IMR-90 (cell line): Measurements from ENCODE around the gene NUDT12. TPM values are rescaled to one million over a fixed set of nuclear protein-coding genes. Genes with fewer than 3 reads are reported as not detected.

Experiments used
- ATAC-seq: fragments of 200-7000 bp; cut with Tn5 transposase; 2 replicates; pipeline ENCODE4 v1.9.1; 2020; ENCODE audit warnings: low read depth, mild to moderate bottlenecking, moderate library complexity
- BruUV-seq: library from RNA; stranded (reverse); fragments of 400-500 nt; replicated peaks from 2 replicates; lab custom pipeline; 2021; lab: Mats Ljungman, UMichigan
- CTCF ChIA-PET: fragments of 300-600 bp; formaldehyde crosslinking; extraction: SDS; loops from one replicate; lab custom pipeline; 2021; ENCODE audit warnings: antibody characterized with exemption; lab: Yijun Ruan, JAX
- POLR2A ChIA-PET: fragments of 300-600 bp; sonication (Branson Sonifier 250); formaldehyde crosslinking; loops from one replicate; lab custom pipeline; 2022; ENCODE audit warnings: antibody characterized with exemption; ENCODE audit not compliant: unreplicated experiment; lab: Charles Lee
- DNase-seq: peaks from one replicate; pipeline ENCODE4 v3.0.0; 2013
- H2AFZ ChIP-seq: replicated peaks from 2 replicates; pipeline ENCODE3; 2013; ENCODE audit warnings: low read length, mild to moderate bottlenecking; ENCODE audit not compliant: poor library complexity
- H2AK5ac ChIP-seq: 2 replicates; pipeline ENCODE4 v1.6.1; 2013; ENCODE audit warnings: low read depth, low read length, inconsistent platforms
- H2AK9ac ChIP-seq: replicated peaks from 2 replicates; pipeline ENCODE3; 2013; ENCODE audit warnings: mild to moderate bottlenecking, low read depth, low read length, moderate library complexity; ENCODE audit not compliant: poor library complexity
- H2BK120ac ChIP-seq: 2 replicates; pipeline ENCODE4 v1.6.1; 2013; ENCODE audit warnings: low read depth, low read length, inconsistent platforms
- H2BK15ac ChIP-seq: 3 replicates; pipeline ENCODE4 v1.6.1; 2013; ENCODE audit warnings: low read depth, low read length, inconsistent platforms
- H2BK20ac ChIP-seq: 2 replicates; pipeline ENCODE4 v1.6.1; 2013; ENCODE audit warnings: low read depth, mild to moderate bottlenecking, inconsistent platforms, low read length, moderate library complexity
- H2BK5ac ChIP-seq: 2 replicates; pipeline ENCODE4 v1.6.1; 2013; ENCODE audit warnings: mild to moderate bottlenecking, low read depth, low read length, inconsistent platforms; ENCODE audit not compliant: poor library complexity, severe bottlenecking
- H3K14ac ChIP-seq: replicated peaks from 2 replicates; pipeline ENCODE4 v1.6.1; 2013; ENCODE audit warnings: low read depth, low read length, inconsistent platforms
- H3K18ac ChIP-seq: 2 replicates; pipeline ENCODE4 v1.6.1; 2013; ENCODE audit warnings: low read depth, low read length, control low read depth
- H3K23ac ChIP-seq: 2 replicates; pipeline ENCODE4 v1.6.1; 2013; ENCODE audit warnings: low read depth, low read length, inconsistent platforms
- H3K27ac ChIP-seq: 2 replicates; pipeline ENCODE4 v1.5.1; 2013; ENCODE audit warnings: mild to moderate bottlenecking, control low read depth, low read length; ENCODE audit not compliant: insufficient read depth
- H3K27me3 ChIP-seq: 2 replicates; pipeline ENCODE4 v1.6.1; 2013; ENCODE audit warnings: low read length; ENCODE audit not compliant: control insufficient read depth, insufficient read depth
- H3K36me3 ChIP-seq: 2 replicates; pipeline ENCODE4 v1.6.1; 2013; ENCODE audit warnings: low read length, mixed read lengths; ENCODE audit not compliant: control insufficient read depth, insufficient read depth
- H3K4ac ChIP-seq: 2 replicates; pipeline ENCODE4 v1.6.1; 2013; ENCODE audit warnings: low read depth, low read length, inconsistent platforms
- H3K4me1 ChIP-seq: 2 replicates; pipeline ENCODE4 v1.6.1; 2013; ENCODE audit warnings: low read length, mixed read lengths; ENCODE audit not compliant: control insufficient read depth, insufficient read depth
- H3K4me2 ChIP-seq: 2 replicates; pipeline ENCODE4 v1.6.1; 2013; ENCODE audit warnings: low read depth, mild to moderate bottlenecking, control low read depth, low read length, moderate library complexity
- H3K4me3 ChIP-seq: 2 replicates; pipeline ENCODE4 v1.5.1; 2013; ENCODE audit warnings: low read depth, mild to moderate bottlenecking, control low read depth, low read length, moderate library complexity; ENCODE audit not compliant: insufficient read depth
- H3K56ac ChIP-seq: 2 replicates; pipeline ENCODE4 v1.6.1; 2013; ENCODE audit warnings: low read length, inconsistent platforms; ENCODE audit not compliant: insufficient read depth; ENCODE audit errors: extremely low read depth
- H3K79me1 ChIP-seq, 2 experiments: 2 replicates each; pipeline ENCODE4 v1.6.1; 2013; ENCODE audit warnings: low read length in 2 of 2, inconsistent platforms in 1 of 2, low read depth in 1 of 2
- H3K9ac ChIP-seq: 2 replicates; pipeline ENCODE4 v1.6.1; 2013; ENCODE audit warnings: low read depth, low read length, control low read depth
- H3K9me1 ChIP-seq: 2 replicates; pipeline ENCODE4 v1.6.1; 2013; ENCODE audit warnings: low read length, inconsistent platforms; ENCODE audit not compliant: insufficient read depth
- H3K9me3 ChIP-seq: 2 replicates; pipeline ENCODE4 v1.6.1; 2013; ENCODE audit warnings: low read length; ENCODE audit not compliant: control insufficient read depth, insufficient read depth
- H4K20me1 ChIP-seq: 2 replicates; pipeline ENCODE4 v1.6.1; 2013; ENCODE audit warnings: low read length, inconsistent platforms; ENCODE audit not compliant: insufficient read depth
- H4K5ac ChIP-seq: 2 replicates; pipeline ENCODE4 v1.6.1; 2013; ENCODE audit warnings: mild to moderate bottlenecking, low read depth, low read length, control low read depth
- H4K8ac ChIP-seq, 2 experiments: 2 replicates each; pipeline ENCODE4 v1.6.1; 2013; ENCODE audit warnings: low read depth in 2 of 2, low read length in 2 of 2, control low read depth in 1 of 2, inconsistent platforms in 1 of 2
- H4K91ac ChIP-seq: 2 replicates; pipeline ENCODE4 v1.6.1; 2013; ENCODE audit warnings: low read depth, low read length, inconsistent platforms; ENCODE audit not compliant: insufficient read depth
- BHLHE40 ChIP-seq: fragments of 150-350 bp; IDR thresholded peaks from 2 replicates; pipeline ENCODE4 v1.6.1; 2016; ENCODE audit warnings: mild to moderate bottlenecking, low read depth, low read length
- CEBPB ChIP-seq: IDR thresholded peaks from 2 replicates; pipeline ENCODE4 v1.6.1; 2012; ENCODE audit warnings: low read depth, low read length, improper control_type of control experiment
- ELK1 ChIP-seq: fragments of 150-350 bp; IDR thresholded peaks from 2 replicates; pipeline ENCODE4 v1.6.1; 2016; ENCODE audit warnings: low read depth, mild to moderate bottlenecking, low read length, moderate library complexity, borderline replicate concordance
- FOS ChIP-seq: fragments of 150-350 bp; IDR thresholded peaks from 2 replicates; pipeline ENCODE4 v1.6.1; 2016; ENCODE audit warnings: low read depth, low read length
- MAFK ChIP-seq: IDR thresholded peaks from 2 replicates; pipeline ENCODE4 v1.6.1; 2012; ENCODE audit warnings: low read depth, low read length, improper control_type of control experiment
- MAZ ChIP-seq: IDR thresholded peaks from 2 replicates; pipeline ENCODE4 v1.6.1; 2012; ENCODE audit warnings: low read depth, mild to moderate bottlenecking, low read length, improper control_type of control experiment, moderate library complexity, borderline replicate concordance
- MXI1 ChIP-seq: IDR thresholded peaks from 2 replicates; pipeline ENCODE4 v1.6.1; 2012; ENCODE audit warnings: low read depth, mild to moderate bottlenecking, low read length, moderate library complexity, borderline replicate concordance
- NFE2L2 ChIP-seq: fragments of 150-350 bp; IDR thresholded peaks from 2 replicates; pipeline ENCODE4 v1.6.1; 2016; ENCODE audit warnings: low read depth, mild to moderate bottlenecking, low read length
- POLR2A ChIP-seq: IDR thresholded peaks from 2 replicates; pipeline ENCODE4 v1.6.1; 2012; ENCODE audit warnings: mild to moderate bottlenecking, low read depth, low read length
- RAD21 ChIP-seq: IDR thresholded peaks from 2 replicates; pipeline ENCODE4 v1.6.1; 2012; ENCODE audit warnings: low read length, improper control_type of control experiment
- RCOR1 ChIP-seq: IDR thresholded peaks from 2 replicates; pipeline ENCODE4 v1.6.1; 2012; ENCODE audit warnings: mild to moderate bottlenecking, low read length, improper control_type of control experiment; ENCODE audit not compliant: insufficient replicate concordance
- RFX5 ChIP-seq: IDR thresholded peaks from 2 replicates; pipeline ENCODE4 v1.8.0; 2012; ENCODE audit warnings: low read depth, mild to moderate bottlenecking, low read length, moderate library complexity
- SMC3 ChIP-seq: fragments of 150-350 bp; IDR thresholded peaks from 2 replicates; pipeline ENCODE4 v1.6.1; 2016; ENCODE audit warnings: low read depth, mild to moderate bottlenecking, antibody characterized with exemption, low read length, moderate library complexity
- USF2 ChIP-seq: fragments of 150-350 bp; IDR thresholded peaks from 2 replicates; pipeline ENCODE4 v1.6.1; 2017; ENCODE audit warnings: mild to moderate bottlenecking, antibody characterized with exemption, low read length, low read depth
- WGBS, 2 experiments: methylation state at CpG; one replicate each; pipeline versions ENCODE4 v1.1.5 to v1.1.7; 2013; ENCODE audit warnings: missing lambda C conversion rate in 2 of 2; ENCODE audit not compliant: insufficient read length in 1 of 2; ENCODE audit errors: extremely low coverage in 2 of 2; 5-methylcytosine and 5-hydroxymethylcytosine counted together
- dilution Hi-C: fragments of 300-500 bp; cut with HindIII; formaldehyde crosslinking; loops from one replicate; pipeline ENCODE4 v1.14.3; 2018; ENCODE audit warnings: low sequenced_read_pairs; ENCODE audit not compliant: unreplicated experiment
- in situ Hi-C: fragments of 300-500 bp; cut with MboI; formaldehyde crosslinking; loops from 3 replicates; pipeline ENCODE4 v1.14.3; 2019; ENCODE audit warnings: low sequenced_read_pairs, inconsistent platforms, mixed read lengths
- intact Hi-C: fragments of 100-400 bp; cut with micrococcal nuclease; formaldehyde crosslinking; loops from 2 replicates; pipeline ENCODE4 v1.10.0; 2022
- polyA plus RNA-seq, 3 experiments: library from polyadenylated mRNA; depleted of rRNA; stranded (reverse); fragments of >200 nt; gene quantifications; 2 replicates each; pipeline ENCODE4 v1.2.3, GENCODE V29; 2012; ENCODE audit warnings: low replicate concordance in 1 of 3
- total RNA-seq: library from RNA; depleted of rRNA; stranded (reverse); fragments of >200 nt; gene quantifications from 2 replicates; pipeline ENCODE4 v1.2.3, GENCODE V29; 2012
- TF ChIP-seq, protein P1 (sequence below): conservative IDR thresholded peaks from 2 replicates; pipeline ENCODE4 v1.5.1; 2012; ENCODE audit warnings: mild to moderate bottlenecking, low read depth, low read length, improper control_type of control experiment

NUDT12 gene
- total and polyA plus RNA-seq, 2 of the 4 experiments (the other 2 are of a cell fraction) = 3.7 to 5.9 TPM

GRCh38 chr5:103573411-103573810 lies 10.8 kb upstream of the NUDT12 start:
- Histone ChIP-seq H2BK15ac (no peak overlapping the region), H2AK5ac (no peak overlapping the region), H3K4ac (no peak overlapping the region), H3K27me3 (peaks cover 2% of the 10 kb centered on the region; the same call in 1 of the 2 replicates), H4K91ac (no peak overlapping the region), H4K20me1 (no peaks in the 10 kb centered on the region), H3K4me1 (no peaks in the 10 kb centered on the region), H3K23ac (no peak overlapping the region), H3K4me2 (no peak overlapping the region), H3K36me3 (no peaks in the 10 kb centered on the region), H3K9me1 (no peaks in the 10 kb centered on the region), H3K56ac (no peak overlapping the region), H2BK120ac (no peak overlapping the region), H3K18ac (no peak overlapping the region), H3K9me3 (no peaks in the 10 kb centered on the region), H3K79me1 (no peaks in the 10 kb centered on the region), H2BK20ac (no peak overlapping the region), H3K14ac (no peak overlapping the region), H3K27ac (no peak overlapping the region), H2AK9ac (no peak overlapping the region), H4K8ac (no peak overlapping the region), H2AFZ (no peak overlapping the region), H2BK5ac (no peak overlapping the region), H4K5ac (no peak overlapping the region), H3K4me3 (no peak overlapping the region), H3K9ac (no peak overlapping the region)
- no peak for ATAC-seq
- in situ Hi-C loops = no loop called here
- intact Hi-C loops = no loop called here
- CTCF ChIA-PET = interaction anchor here (0.6 kb wide), 1 partner anchor 376 kb away, joined by 3 read pairs; no protein-coding TSS in a partner anchor
- WGBS, 2 experiments = no CpG with 5 or more reads among the region's 3 CpGs
- no TSS peak for BruUV-seq
- DNase-seq = no peak
- no peak for TF ChIP-seq POLR2A
- no peak for TF ChIP-seq MAZ
- no peak for TF ChIP-seq CEBPB
- no peak for TF ChIP-seq SMC3
- TF ChIP-seq, protein P1, sequence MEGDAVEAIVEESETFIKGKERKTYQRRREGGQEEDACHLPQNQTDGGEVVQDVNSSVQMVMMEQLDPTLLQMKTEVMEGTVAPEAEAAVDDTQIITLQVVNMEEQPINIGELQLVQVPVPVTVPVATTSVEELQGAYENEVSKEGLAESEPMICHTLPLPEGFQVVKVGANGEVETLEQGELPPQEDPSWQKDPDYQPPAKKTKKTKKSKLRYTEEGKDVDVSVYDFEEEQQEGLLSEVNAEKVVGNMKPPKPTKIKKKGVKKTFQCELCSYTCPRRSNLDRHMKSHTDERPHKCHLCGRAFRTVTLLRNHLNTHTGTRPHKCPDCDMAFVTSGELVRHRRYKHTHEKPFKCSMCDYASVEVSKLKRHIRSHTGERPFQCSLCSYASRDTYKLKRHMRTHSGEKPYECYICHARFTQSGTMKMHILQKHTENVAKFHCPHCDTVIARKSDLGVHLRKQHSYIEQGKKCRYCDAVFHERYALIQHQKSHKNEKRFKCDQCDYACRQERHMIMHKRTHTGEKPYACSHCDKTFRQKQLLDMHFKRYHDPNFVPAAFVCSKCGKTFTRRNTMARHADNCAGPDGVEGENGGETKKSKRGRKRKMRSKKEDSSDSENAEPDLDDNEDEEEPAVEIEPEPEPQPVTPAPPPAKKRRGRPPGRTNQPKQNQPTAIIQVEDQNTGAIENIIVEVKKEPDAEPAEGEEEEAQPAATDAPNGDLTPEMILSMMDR = no peak
- TF ChIP-seq MXI1 = no peak
- TF ChIP-seq ELK1 = no peak
- no peak for TF ChIP-seq USF2
- no peak for TF ChIP-seq BHLHE40
- TF ChIP-seq FOS = no peak
- no peak for TF ChIP-seq RCOR1
- TF ChIP-seq RFX5 = no peak
- TF ChIP-seq NFE2L2 = no peak
- no peak for TF ChIP-seq RAD21
- no peak for TF ChIP-seq MAFK
- dilution Hi-C loops = no loop called here
- POLR2A ChIA-PET = no interaction called here
